Measurements from ENCODE around the gene KCNQ1. TPM values are rescaled to one million over a fixed set of nuclear protein-coding genes. Genes with fewer than 3 reads are reported as not detected.

The KCNQ1 gene
- polyA plus RNA-seq, 1 experiment = not detected

GRCh38 chr11:2531277-2531986, 86.6 kb downstream of the KCNQ1 start:
- CTCF ChIA-PET = interaction anchor here (0.6 to 7.0 kb wide), 30 partner anchors 8 to 560 kb away, joined by 3 to 403 read pairs (median 3); partner anchors contain the start of genes CDKN1C and PHLDA2
- no peak overlapping the region for H3K27ac ChIP-seq (ENCODE audit: low read depth, low read length)
- H3K27me3 ChIP-seq (ENCODE audit: control insufficient read depth, insufficient read depth, low read length) = peaks cover 11% of the 10 kb centered on the region
- DNase-seq (ENCODE audit: low read depth, low spot score) = peak; percentile 20
- peak; percentile 90 for TF ChIP-seq CTCF (IDR thresholded peaks at IDR 0.05; ENCODE audit: low read depth, low read length)
- H3K4me3 ChIP-seq (ENCODE audit: low read depth, low read length) = no peak overlapping the region
- POLR2A ChIA-PET = interaction anchor here (0.7 to 3.4 kb wide), 5 partner anchors 131 to 360 kb away, joined by 3 to 46 read pairs (median 5); partner anchors contain the start of genes CD81, CDKN1C and TSSC4
- H3K9me3 ChIP-seq (ENCODE audit: control insufficient read depth, insufficient read depth, low read length) = no peaks in the 10 kb centered on the region; the same call in 1 of the 2 replicates

- no peak overlapping the region for H3K4me3 ChIP-seq (ENCODE audit: low read depth, low read length)
- no peaks in the 10 kb centered on the region; the same call in 1 of the 2 replicates for H3K9me3 ChIP-seq (ENCODE audit: control insufficient read depth, insufficient read depth, low read length)
- H3K27me3 ChIP-seq (ENCODE audit: control insufficient read depth, insufficient read depth, low read length) = peaks cover 7% of the 10 kb centered on the region
- DNase-seq (ENCODE audit: low read depth, low spot score) = no peak
- POLR2A ChIA-PET = interaction anchor here (0.7 to 3.4 kb wide), 6 partner anchors 132 to 398 kb away, joined by 3 to 46 read pairs (median 6); partner anchors contain the start of genes CDKN1C, PHLDA2 and TSSC4
- no peak overlapping the region for H3K27ac ChIP-seq (ENCODE audit: low read depth, low read length)
- CTCF ChIA-PET = interaction anchor here (0.6 to 7.0 kb wide), 31 partner anchors 9 to 560 kb away, joined by 3 to 403 read pairs (median 3); partner anchors contain the start of genes CDKN1C and PHLDA2
- TF ChIP-seq CTCF (IDR thresholded peaks at IDR 0.05; ENCODE audit: low read depth, low read length) = no peak
Observed at GRCh38 chr11:2531987-2532703, 87.3 kb downstream of the KCNQ1 start.

GRCh38 chr11:2532704-2533586, 88.1 kb downstream of the KCNQ1 start:
- H3K27ac ChIP-seq (ENCODE audit: low read depth, low read length) = peak overlapping the region; percentile 97
- H3K27me3 ChIP-seq (ENCODE audit: control insufficient read depth, insufficient read depth, low read length) = peaks cover 4% of the 10 kb centered on the region
- peak; percentile 84 for DNase-seq (ENCODE audit: low read depth, low spot score)
- H3K9me3 ChIP-seq (ENCODE audit: control insufficient read depth, insufficient read depth, low read length) = no peaks in the 10 kb centered on the region; the same call in 1 of the 2 replicates
- ChIA-PET CTCF (interaction anchor here (0.6 to 7.0 kb wide), 19 partner anchors 10 to 559 kb away, joined by 3 to 403 read pairs (median 3); partner anchors contain the start of genes CDKN1C, PHLDA2 and TSSC4), POLR2A (interaction anchor here (0.6 to 3.4 kb wide), 7 partner anchors 155 to 398 kb away, joined by 3 to 46 read pairs (median 7); partner anchors contain the start of genes CDKN1C, KCNQ1OT1 and PHLDA2)
- TF ChIP-seq CTCF (IDR thresholded peaks at IDR 0.05; ENCODE audit: low read depth, low read length) = peak; percentile 99
- H3K4me3 ChIP-seq (ENCODE audit: low read depth, low read length) = no peak overlapping the region

GRCh38 chr11:2533587-2534133, 88.9 kb downstream of the KCNQ1 start:
- H3K27ac ChIP-seq (ENCODE audit: low read depth, low read length) = peak overlapping the region; percentile 97
- no peak for TF ChIP-seq CTCF (IDR thresholded peaks at IDR 0.05; ENCODE audit: low read depth, low read length)
- peak; percentile 86 for DNase-seq (ENCODE audit: low read depth, low spot score)
- 0 out of 2 replicates have a peak overlapping the region, but pooled peaks have one; percentile 31 for H3K4me3 ChIP-seq (ENCODE audit: low read depth, low read length)
- H3K27me3 ChIP-seq (ENCODE audit: control insufficient read depth, insufficient read depth, low read length) = peaks cover 3% of the 10 kb centered on the region
- no peaks in the 10 kb centered on the region; the same call in 1 of the 2 replicates for H3K9me3 ChIP-seq (ENCODE audit: control insufficient read depth, insufficient read depth, low read length)
- CTCF ChIA-PET = interaction anchor here (0.7 to 7.0 kb wide), 13 partner anchors 10 to 490 kb away, joined by 3 to 403 read pairs (median 5); partner anchors contain the start of genes CDKN1C, PHLDA2 and TSSC4
- POLR2A ChIA-PET = interaction anchor here (0.6 to 3.4 kb wide), 7 partner anchors 156 to 395 kb away, joined by 3 to 46 read pairs (median 7); partner anchors contain the start of genes CDKN1C, KCNQ1OT1 and PHLDA2

Measured in AG04450 (cell line).